Measurements from ENCODE around the gene LRRFIP1.

DNA sequence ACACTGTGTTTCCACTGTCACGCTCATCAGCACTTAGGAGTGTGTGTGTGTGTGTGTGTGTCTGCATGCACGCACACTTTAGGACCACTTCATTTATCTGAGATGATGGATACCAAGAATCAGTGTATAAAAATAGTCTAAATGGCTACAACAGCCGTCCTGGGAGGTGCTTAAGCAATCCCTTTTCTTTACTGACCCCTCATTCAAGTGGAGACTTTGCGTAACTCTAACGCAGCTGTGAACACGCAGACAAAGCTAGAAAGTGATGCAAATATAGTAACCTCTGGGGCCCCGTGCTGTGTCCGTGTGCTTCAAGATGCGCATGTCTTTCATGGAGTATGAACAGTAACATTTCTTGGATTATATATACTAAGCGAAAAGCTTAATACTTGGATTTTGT, 130.8 kb downstream of the LRRFIP1 start:
- TF ChIP-seq, protein P1, sequence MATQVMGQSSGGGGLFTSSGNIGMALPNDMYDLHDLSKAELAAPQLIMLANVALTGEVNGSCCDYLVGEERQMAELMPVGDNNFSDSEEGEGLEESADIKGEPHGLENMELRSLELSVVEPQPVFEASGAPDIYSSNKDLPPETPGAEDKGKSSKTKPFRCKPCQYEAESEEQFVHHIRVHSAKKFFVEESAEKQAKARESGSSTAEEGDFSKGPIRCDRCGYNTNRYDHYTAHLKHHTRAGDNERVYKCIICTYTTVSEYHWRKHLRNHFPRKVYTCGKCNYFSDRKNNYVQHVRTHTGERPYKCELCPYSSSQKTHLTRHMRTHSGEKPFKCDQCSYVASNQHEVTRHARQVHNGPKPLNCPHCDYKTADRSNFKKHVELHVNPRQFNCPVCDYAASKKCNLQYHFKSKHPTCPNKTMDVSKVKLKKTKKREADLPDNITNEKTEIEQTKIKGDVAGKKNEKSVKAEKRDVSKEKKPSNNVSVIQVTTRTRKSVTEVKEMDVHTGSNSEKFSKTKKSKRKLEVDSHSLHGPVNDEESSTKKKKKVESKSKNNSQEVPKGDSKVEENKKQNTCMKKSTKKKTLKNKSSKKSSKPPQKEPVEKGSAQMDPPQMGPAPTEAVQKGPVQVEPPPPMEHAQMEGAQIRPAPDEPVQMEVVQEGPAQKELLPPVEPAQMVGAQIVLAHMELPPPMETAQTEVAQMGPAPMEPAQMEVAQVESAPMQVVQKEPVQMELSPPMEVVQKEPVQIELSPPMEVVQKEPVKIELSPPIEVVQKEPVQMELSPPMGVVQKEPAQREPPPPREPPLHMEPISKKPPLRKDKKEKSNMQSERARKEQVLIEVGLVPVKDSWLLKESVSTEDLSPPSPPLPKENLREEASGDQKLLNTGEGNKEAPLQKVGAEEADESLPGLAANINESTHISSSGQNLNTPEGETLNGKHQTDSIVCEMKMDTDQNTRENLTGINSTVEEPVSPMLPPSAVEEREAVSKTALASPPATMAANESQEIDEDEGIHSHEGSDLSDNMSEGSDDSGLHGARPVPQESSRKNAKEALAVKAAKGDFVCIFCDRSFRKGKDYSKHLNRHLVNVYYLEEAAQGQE (IDR thresholded peaks at IDR 0.05; ENCODE audit: insufficient read depth in 1 of 2, low read depth in 2 of 2, low read length in 2 of 2): no peak
- TF ChIP-seq POLR2AphosphoS5 (IDR thresholded peaks at IDR 0.05; ENCODE audit: low read depth, low read length) (no peak), SIN3A (IDR thresholded peaks at IDR 0.05; ENCODE audit: borderline replicate concordance, insufficient read depth, low read length) (no peak)
